Measurements from ENCODE around the gene SLC25A1.
"Not testable (repeated sequence)": the region's sequence is repeated elsewhere in the genome, so short reads cannot be mapped to it uniquely, and the experiment has no call there.

The SLC25A1 gene

DNA sequence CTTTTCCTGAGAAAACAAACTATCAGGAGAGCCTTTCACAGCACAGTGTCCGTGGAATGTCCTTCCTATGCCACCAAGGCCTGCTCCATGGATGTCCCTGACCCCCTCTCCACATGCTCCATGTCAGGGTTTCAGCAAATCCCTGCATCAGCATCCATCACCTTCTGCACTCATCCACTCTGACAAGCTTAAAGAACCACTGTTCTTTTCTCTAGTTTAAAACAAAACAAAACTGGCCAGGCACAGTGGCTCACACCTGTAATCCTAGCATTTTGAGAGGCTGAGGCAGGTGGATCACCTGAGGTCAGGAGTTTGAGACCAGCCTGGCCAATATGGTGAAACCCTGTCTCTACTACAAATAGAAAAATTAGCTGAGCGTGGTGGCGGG is 24.3 kb upstream of the SLC25A1 start:
- not testable (repeated sequence) for H3K4me1 ChIP-seq (ENCODE audit: control insufficient read depth, insufficient read depth, low read depth, low read length); H3K4me2 ChIP-seq (ENCODE audit: low read length, poor library complexity, severe bottlenecking); H3K4ac ChIP-seq (ENCODE audit: low read depth in 1 of 2, low read length in 2 of 2); H4K91ac ChIP-seq (ENCODE audit: low read length); H4K8ac ChIP-seq (ENCODE audit: low read length); H2BK5ac ChIP-seq (ENCODE audit: low read depth, low read length, poor library complexity, severe bottlenecking); H2BK120ac ChIP-seq (ENCODE audit: low read depth, low read length); H3K27me3 ChIP-seq (ENCODE audit: control insufficient read depth in 1 of 2, insufficient read depth in 1 of 2, low read length in 2 of 2); H2AFZ ChIP-seq (ENCODE audit: low read depth, low read length); H3K9ac ChIP-seq (ENCODE audit: low read length); H2BK12ac ChIP-seq (ENCODE audit: low read length in 2 of 2); H3K9me3 ChIP-seq (ENCODE audit: control insufficient read depth, low read length); H3K4me3 ChIP-seq (ENCODE audit: insufficient read depth in 1 of 2, low read depth in 1 of 2, low read length in 2 of 2); DNase-seq; H2BK15ac ChIP-seq (ENCODE audit: low read depth, poor library complexity, severe bottlenecking); H3K79me1 ChIP-seq (replicated peaks; ENCODE audit: low read length, poor library complexity, severe bottlenecking); H2AK5ac ChIP-seq (ENCODE audit: low read length, severe bottlenecking); H3K23ac ChIP-seq (ENCODE audit: low read length in 2 of 2); H3K14ac ChIP-seq (ENCODE audit: low read length in 2 of 2); H3K27ac ChIP-seq (ENCODE audit: low read length, poor library complexity, severe bottlenecking); H3K18ac ChIP-seq (ENCODE audit: low read depth in 1 of 2, low read length in 2 of 2)
- H3K36me3 ChIP-seq (ENCODE audit: control insufficient read depth in 1 of 2, insufficient read depth in 2 of 2, low read depth in 1 of 2, low read length in 2 of 2) = peaks cover 11 to 37% of the 10 kb centered on the region in 2 experiments
- WGBS = 95% methylated on average over 3 of the region's 3 CpGs

DNA sequence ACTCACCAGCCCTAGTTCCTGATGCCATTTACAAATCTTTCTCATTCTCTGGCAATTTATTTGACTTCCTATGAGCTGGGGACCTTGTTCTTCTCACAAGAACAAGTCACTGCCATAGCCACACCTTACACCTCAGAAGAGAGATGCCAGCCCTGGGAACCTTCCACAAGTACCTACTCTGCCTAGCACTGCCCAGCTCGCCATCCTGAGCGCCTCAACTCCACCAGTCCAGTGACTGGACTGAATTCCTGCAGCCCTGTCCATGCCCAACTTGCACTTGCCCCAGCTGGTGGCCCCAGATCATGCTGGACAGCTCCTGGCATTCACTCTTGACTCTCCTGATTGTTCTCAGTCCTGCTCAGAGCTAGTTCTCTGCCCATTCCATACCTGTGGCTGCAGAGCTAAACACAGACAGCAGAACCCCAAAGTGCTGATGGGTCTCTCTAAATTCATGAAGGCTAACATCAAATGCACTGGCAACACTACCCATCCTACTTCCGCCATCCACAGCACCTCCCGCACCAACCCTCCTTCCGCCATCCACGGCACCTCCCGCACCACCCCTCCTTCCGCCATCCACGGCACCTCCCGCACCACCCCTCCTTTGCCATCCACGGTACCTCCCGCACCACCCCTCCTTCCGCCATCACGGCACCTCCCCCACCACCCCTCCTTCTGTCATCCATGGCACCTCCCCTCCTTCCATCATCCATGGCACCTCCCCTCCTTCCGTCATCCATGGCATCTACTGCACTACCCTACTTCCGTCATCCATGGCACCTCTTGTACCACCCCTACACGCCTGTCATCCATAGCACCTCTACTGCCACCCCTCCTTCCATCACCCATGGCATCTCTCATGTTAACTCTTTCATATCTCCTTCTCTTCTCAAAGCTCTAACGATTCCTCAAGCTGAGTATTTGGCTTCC is 23.6 kb upstream of the SLC25A1 start:
- H4K91ac ChIP-seq (ENCODE audit: low read length) = no peak overlapping the region
- no peak for DNase-seq
- no peak overlapping the region for H2BK12ac ChIP-seq (ENCODE audit: low read length in 2 of 2)
- no peak overlapping the region for H3K18ac ChIP-seq (ENCODE audit: low read depth in 1 of 2, low read length in 2 of 2)
- H2AK5ac ChIP-seq (ENCODE audit: low read length, severe bottlenecking) = no peak overlapping the region
- no peak overlapping the region for H4K8ac ChIP-seq (ENCODE audit: low read length)
- H3K27me3 ChIP-seq (ENCODE audit: control insufficient read depth in 1 of 2, insufficient read depth in 1 of 2, low read length in 2 of 2) = no peaks in the 10 kb centered on the region
- no peak overlapping the region for H3K23ac ChIP-seq (ENCODE audit: low read length in 2 of 2)
- H3K9me3 ChIP-seq (ENCODE audit: control insufficient read depth, low read length) = no peaks in the 10 kb centered on the region
- no peak overlapping the region for H3K9ac ChIP-seq (ENCODE audit: low read length)
- no peak overlapping the region for H2BK120ac ChIP-seq (ENCODE audit: low read depth, low read length)
- no peak overlapping the region for H3K4me2 ChIP-seq (ENCODE audit: low read length, poor library complexity, severe bottlenecking)
- no peak overlapping the region for H3K4me3 ChIP-seq (ENCODE audit: insufficient read depth in 1 of 2, low read depth in 1 of 2, low read length in 2 of 2)
- peaks cover 11 to 40% of the 10 kb centered on the region in 2 experiments for H3K36me3 ChIP-seq (ENCODE audit: control insufficient read depth in 1 of 2, insufficient read depth in 2 of 2, low read depth in 1 of 2, low read length in 2 of 2)
- WGBS = 97% methylated on average over 18 of the region's 18 CpGs
- H3K4me1 ChIP-seq (ENCODE audit: control insufficient read depth, insufficient read depth, low read depth, low read length) = peaks cover 2% of the 10 kb centered on the region
- H2AFZ ChIP-seq (ENCODE audit: low read depth, low read length) = no peak overlapping the region
- H2BK5ac ChIP-seq (ENCODE audit: low read depth, low read length, poor library complexity, severe bottlenecking) = no peak overlapping the region
- H3K27ac ChIP-seq (ENCODE audit: low read length, poor library complexity, severe bottlenecking) = no peak overlapping the region
- no peaks in the 10 kb centered on the region for H3K79me1 ChIP-seq (replicated peaks; ENCODE audit: low read length, poor library complexity, severe bottlenecking)
- H3K14ac ChIP-seq (ENCODE audit: low read length in 2 of 2) = no peak overlapping the region
- H2BK15ac ChIP-seq (ENCODE audit: low read depth, poor library complexity, severe bottlenecking) = no peak overlapping the region
- H3K4ac ChIP-seq (ENCODE audit: low read depth in 1 of 2, low read length in 2 of 2) = no peak overlapping the region

DNA sequence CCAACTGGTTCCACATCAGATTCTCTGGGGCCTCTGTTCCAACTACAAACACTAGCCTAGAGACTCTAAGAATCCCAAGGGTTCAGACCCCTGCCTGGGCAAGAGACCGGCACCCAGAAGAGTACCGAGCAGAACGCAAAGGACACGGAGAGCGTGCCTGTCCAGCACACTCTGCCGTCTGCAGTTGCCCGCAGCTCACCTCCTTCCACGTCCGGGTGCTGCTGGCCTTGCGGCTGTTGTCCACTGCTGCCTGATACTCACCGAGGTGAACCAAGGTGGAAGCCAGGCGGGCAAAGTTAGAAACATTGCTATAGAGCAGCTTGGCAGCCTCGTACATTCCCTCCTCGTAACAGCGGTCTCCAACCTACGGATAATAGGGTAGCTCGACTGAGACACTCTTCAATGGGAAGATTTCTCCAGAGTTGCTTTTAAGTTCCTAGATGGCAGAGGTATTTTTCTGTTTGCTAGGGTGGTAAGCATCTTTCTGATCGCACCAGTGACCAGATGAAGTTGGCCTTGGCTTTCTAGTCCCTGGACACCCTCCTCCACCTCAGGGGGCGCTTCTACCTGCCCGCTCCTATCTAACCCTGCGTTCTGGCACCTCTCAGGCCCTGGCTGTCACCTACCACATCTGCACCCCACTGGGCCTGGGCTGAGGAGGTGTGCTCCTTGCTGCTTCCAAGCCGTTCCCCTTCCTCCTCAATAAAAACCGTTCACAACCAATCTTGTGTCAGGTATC is 22.8 kb upstream of the SLC25A1 start:
- no peak overlapping the region for H2AK5ac ChIP-seq (ENCODE audit: low read length, severe bottlenecking)
- H3K4me2 ChIP-seq (ENCODE audit: low read length, poor library complexity, severe bottlenecking) = no peak overlapping the region

DNA sequence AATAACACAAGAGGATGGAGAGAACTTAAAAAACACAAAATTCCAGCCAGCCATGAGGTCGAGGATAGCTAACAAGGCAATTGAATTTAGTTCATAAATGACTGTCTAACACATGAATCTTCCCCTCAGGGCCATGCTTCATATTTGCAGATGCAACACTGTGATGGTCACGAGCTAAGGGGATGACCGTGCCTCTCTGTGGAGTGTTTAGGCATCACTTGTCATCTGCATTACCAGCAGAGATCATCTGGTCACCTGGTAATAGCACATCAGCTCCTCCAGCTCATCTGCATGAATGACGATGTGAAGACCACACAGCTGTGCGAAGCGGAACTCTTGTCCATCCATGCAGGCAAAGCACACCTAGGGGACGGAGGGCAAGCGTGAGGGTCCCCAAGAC is 20.9 kb upstream of the SLC25A1 start:
- H3K27me3 ChIP-seq (ENCODE audit: control insufficient read depth in 1 of 2, insufficient read depth in 1 of 2, low read length in 2 of 2) = no peaks in the 10 kb centered on the region
- H4K8ac ChIP-seq (ENCODE audit: low read length) = no peak overlapping the region
- H3K79me1 ChIP-seq (replicated peaks; ENCODE audit: low read length, poor library complexity, severe bottlenecking) = no peaks in the 10 kb centered on the region
- no peak overlapping the region for H3K4ac ChIP-seq (ENCODE audit: low read depth in 1 of 2, low read length in 2 of 2)
- H3K4me3 ChIP-seq (ENCODE audit: insufficient read depth in 1 of 2, low read depth in 1 of 2, low read length in 2 of 2) = no peak overlapping the region
- H3K4me1 ChIP-seq (ENCODE audit: control insufficient read depth, insufficient read depth, low read depth, low read length) = peaks cover 2% of the 10 kb centered on the region
- no peak overlapping the region for H3K23ac ChIP-seq (ENCODE audit: low read length in 2 of 2)
- H4K91ac ChIP-seq (ENCODE audit: low read length) = no peak overlapping the region
- no peak overlapping the region for H2BK15ac ChIP-seq (ENCODE audit: low read depth, poor library complexity, severe bottlenecking)
- H2AK5ac ChIP-seq (ENCODE audit: low read length, severe bottlenecking) = no peak overlapping the region
- no peak overlapping the region for H2AFZ ChIP-seq (ENCODE audit: low read depth, low read length)
- 94% methylated on average over 8 of the region's 8 CpGs for WGBS
- DNase-seq = no peak
- peaks cover 17 to 61% of the 10 kb centered on the region in 2 experiments for H3K36me3 ChIP-seq (ENCODE audit: control insufficient read depth in 1 of 2, insufficient read depth in 2 of 2, low read depth in 1 of 2, low read length in 2 of 2)
- no peak overlapping the region for H3K4me2 ChIP-seq (ENCODE audit: low read length, poor library complexity, severe bottlenecking)
- no peak overlapping the region for H3K9ac ChIP-seq (ENCODE audit: low read length)
- H3K14ac ChIP-seq (ENCODE audit: low read length in 2 of 2) = no peak overlapping the region
- no peak overlapping the region for H2BK120ac ChIP-seq (ENCODE audit: low read depth, low read length)
- H3K27ac ChIP-seq (ENCODE audit: low read length, poor library complexity, severe bottlenecking) = no peak overlapping the region
- no peak overlapping the region for H2BK12ac ChIP-seq (ENCODE audit: low read length in 2 of 2)
- no peak overlapping the region for H2BK5ac ChIP-seq (ENCODE audit: low read depth, low read length, poor library complexity, severe bottlenecking)
- no peak overlapping the region for H3K18ac ChIP-seq (ENCODE audit: low read depth in 1 of 2, low read length in 2 of 2)
- no peaks in the 10 kb centered on the region for H3K9me3 ChIP-seq (ENCODE audit: control insufficient read depth, low read length)

More for the DNA sequence above, 22.8 kb upstream of the SLC25A1 start:
- Histone ChIP-seq H3K23ac (ENCODE audit: low read length in 2 of 2) (no peak overlapping the region), H3K4ac (ENCODE audit: low read depth in 1 of 2, low read length in 2 of 2) (no peak overlapping the region), H3K9me3 (ENCODE audit: control insufficient read depth, low read length) (no peaks in the 10 kb centered on the region), H3K79me1 (replicated peaks; ENCODE audit: low read length, poor library complexity, severe bottlenecking) (no peaks in the 10 kb centered on the region), H3K4me3 (ENCODE audit: insufficient read depth in 1 of 2, low read depth in 1 of 2, low read length in 2 of 2) (no peak overlapping the region), H3K4me1 (ENCODE audit: control insufficient read depth, insufficient read depth, low read depth, low read length) (peaks cover 2% of the 10 kb centered on the region), H4K91ac (ENCODE audit: low read length) (no peak overlapping the region), H3K36me3 (ENCODE audit: control insufficient read depth in 1 of 2, insufficient read depth in 2 of 2, low read depth in 1 of 2, low read length in 2 of 2) (peaks cover 11 to 46% of the 10 kb centered on the region in 2 experiments), H3K18ac (ENCODE audit: low read depth in 1 of 2, low read length in 2 of 2) (no peak overlapping the region), H3K27me3 (ENCODE audit: control insufficient read depth in 1 of 2, insufficient read depth in 1 of 2, low read length in 2 of 2) (no peaks in the 10 kb centered on the region), H2BK12ac (ENCODE audit: low read length in 2 of 2) (no peak overlapping the region), H2BK120ac (ENCODE audit: low read depth, low read length) (no peak overlapping the region), H2BK5ac (ENCODE audit: low read depth, low read length, poor library complexity, severe bottlenecking) (no peak overlapping the region), H3K9ac (ENCODE audit: low read length) (no peak overlapping the region), H2AFZ (ENCODE audit: low read depth, low read length) (no peak overlapping the region), H2BK15ac (ENCODE audit: low read depth, poor library complexity, severe bottlenecking) (no peak overlapping the region), H4K8ac (ENCODE audit: low read length) (no peak overlapping the region), H3K27ac (ENCODE audit: low read length, poor library complexity, severe bottlenecking) (no peak overlapping the region), H3K14ac (ENCODE audit: low read length in 2 of 2) (no peak overlapping the region)
- 96% methylated on average over 23 of the region's 23 CpGs for WGBS
- DNase-seq = no peak
